Activated B cell treated with CpG ODN at 0.5 μM for 24 hours (primary cell): ENCODE results near the gene TBXAS1. TPM values are rescaled to one million over a fixed set of nuclear protein-coding genes. Genes with fewer than 3 reads are reported as not detected.
A peak's percentile ranks its signal among the peaks of the same experiment; 100 is the strongest.

Experiments
- ATAC-seq: fragments of 200-7000 bp; cut with Tn5 transposase; one replicate; pipeline ENCODE4 v1.10.0; 2021; ENCODE audit warnings: low read depth, mild to moderate bottlenecking, moderate library complexity
- CTCF ChIA-PET: fragments of 350-600 bp; sonication (Branson Sonifier 250); formaldehyde crosslinking; loops from one replicate; lab custom pipeline; 2021; ENCODE audit warnings: antibody characterized with exemption; lab: Charles Lee
- POLR2A ChIA-PET: fragments of 350-600 bp; sonication (Branson Sonifier 250); formaldehyde crosslinking; loops from one replicate; lab custom pipeline; 2021; ENCODE audit warnings: antibody characterized with exemption; lab: Charles Lee
- DNase-seq: peaks from one replicate; pipeline ENCODE4 v3.0.0; 2022
- H3K27ac Mint-ChIP-seq: one replicate; pipeline ENCODE4 v1.8.0; 2020; ENCODE audit warnings: mixed read lengths
- H3K27me3 Mint-ChIP-seq: one replicate; pipeline ENCODE4 v1.8.0; 2021; ENCODE audit warnings: mixed read lengths
- H3K36me3 Mint-ChIP-seq: one replicate; pipeline ENCODE4 v1.8.0; 2021; ENCODE audit warnings: low read depth, mixed read lengths
- H3K4me1 Mint-ChIP-seq: one replicate; pipeline ENCODE4 v1.8.0; 2021; ENCODE audit warnings: mixed read lengths
- H3K4me3 Mint-ChIP-seq: one replicate; pipeline ENCODE4 v1.8.0; 2020; ENCODE audit warnings: mild to moderate bottlenecking, mixed read lengths
- H3K9me3 Mint-ChIP-seq: one replicate; pipeline ENCODE4 v1.8.0; 2020; ENCODE audit warnings: mixed read lengths
- intact Hi-C: fragments of 100-400 bp; cut with micrococcal nuclease; formaldehyde crosslinking; loops from one replicate; pipeline ENCODE4 v1.15.1; 2024
- total RNA-seq: library from RNA; stranded (reverse); gene quantifications from 2 replicates; pipeline ENCODE4 v1.2.3, GENCODE V29; 2022
- TF ChIP-seq, protein P1 (sequence below): fragments of 200-600 bp; IDR thresholded peaks from one replicate; pipeline ENCODE4 v1.8.0; 2022; ENCODE audit warnings: antibody characterized with exemption, mild to moderate bottlenecking

Gene TBXAS1
- total RNA-seq, 1 donor from 2014 or later: 3.8 TPM

DNA sequence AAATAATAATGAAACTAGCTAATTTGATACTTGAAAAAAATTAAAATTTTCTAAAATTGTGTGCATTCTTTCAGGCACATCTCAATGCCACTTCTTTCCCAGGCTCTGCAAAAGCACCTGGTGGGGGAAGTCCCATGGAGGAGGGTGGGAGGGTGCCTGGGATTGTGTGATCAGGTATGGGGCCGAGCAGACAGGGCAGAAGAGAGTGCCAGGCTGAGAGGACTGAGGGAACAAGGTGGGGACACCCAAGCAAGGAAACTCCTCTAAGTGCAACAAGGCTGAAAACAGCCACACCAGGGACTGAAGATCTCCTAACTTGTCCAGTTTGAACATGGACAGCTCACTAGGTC, 219.9 kb downstream of the TBXAS1 start:
- Mint-ChIP-seq H3K9me3 (no peaks in the 10 kb centered on the region), H3K27ac (no peak overlapping the region), H3K4me1 (peaks cover 31% of the 10 kb centered on the region), H3K27me3 (no peaks in the 10 kb centered on the region), H3K36me3 (peaks cover 72% of the 10 kb centered on the region), H3K4me3 (no peak overlapping the region)
- POLR2A ChIA-PET: no interaction called here
- intact Hi-C loops: no loop called here
- ATAC-seq (no peak), DNase-seq (no peak)
- CTCF ChIA-PET: no interaction called here
- TF ChIP-seq, protein P1, sequence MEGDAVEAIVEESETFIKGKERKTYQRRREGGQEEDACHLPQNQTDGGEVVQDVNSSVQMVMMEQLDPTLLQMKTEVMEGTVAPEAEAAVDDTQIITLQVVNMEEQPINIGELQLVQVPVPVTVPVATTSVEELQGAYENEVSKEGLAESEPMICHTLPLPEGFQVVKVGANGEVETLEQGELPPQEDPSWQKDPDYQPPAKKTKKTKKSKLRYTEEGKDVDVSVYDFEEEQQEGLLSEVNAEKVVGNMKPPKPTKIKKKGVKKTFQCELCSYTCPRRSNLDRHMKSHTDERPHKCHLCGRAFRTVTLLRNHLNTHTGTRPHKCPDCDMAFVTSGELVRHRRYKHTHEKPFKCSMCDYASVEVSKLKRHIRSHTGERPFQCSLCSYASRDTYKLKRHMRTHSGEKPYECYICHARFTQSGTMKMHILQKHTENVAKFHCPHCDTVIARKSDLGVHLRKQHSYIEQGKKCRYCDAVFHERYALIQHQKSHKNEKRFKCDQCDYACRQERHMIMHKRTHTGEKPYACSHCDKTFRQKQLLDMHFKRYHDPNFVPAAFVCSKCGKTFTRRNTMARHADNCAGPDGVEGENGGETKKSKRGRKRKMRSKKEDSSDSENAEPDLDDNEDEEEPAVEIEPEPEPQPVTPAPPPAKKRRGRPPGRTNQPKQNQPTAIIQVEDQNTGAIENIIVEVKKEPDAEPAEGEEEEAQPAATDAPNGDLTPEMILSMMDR: no peak

DNA sequence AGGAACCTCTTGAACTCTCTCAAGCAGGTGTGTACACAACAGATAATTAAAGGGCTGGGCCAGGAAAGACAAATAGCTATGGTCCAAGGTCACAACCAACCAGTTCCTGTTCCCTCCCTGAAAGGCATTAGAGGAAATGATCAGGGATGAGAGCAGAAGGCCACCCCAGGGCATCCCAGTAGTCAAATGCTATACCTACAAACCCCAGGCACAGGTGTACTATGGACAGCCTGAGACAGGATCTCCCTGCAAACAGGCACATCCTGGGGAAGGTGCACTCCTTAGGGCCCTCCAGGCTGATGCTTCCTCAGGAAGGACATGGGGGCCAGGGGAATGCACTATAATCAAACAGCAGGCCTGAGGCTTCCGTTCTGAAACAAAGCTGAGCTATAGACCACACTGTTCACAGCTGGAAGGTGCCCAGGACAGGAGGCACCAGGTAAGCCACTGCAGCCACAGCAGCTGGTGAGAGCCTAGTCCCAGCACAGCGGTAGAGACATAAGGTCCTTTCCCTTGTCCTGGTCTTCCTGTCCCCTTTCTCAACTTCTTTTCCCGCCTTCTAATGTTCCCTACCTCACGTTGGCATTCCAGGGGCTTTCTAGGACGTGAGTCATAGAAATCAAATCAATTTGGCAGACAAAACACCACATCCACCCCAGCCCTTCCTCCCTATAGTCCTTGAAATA, 220.4 kb downstream of the TBXAS1 start:
- TF ChIP-seq, protein P1: no peak
- POLR2A ChIA-PET: no interaction called here
- DNase-seq (no peak), ATAC-seq (no peak)
- CTCF ChIA-PET: no interaction called here
- intact Hi-C loops: no loop called here
- peaks cover 67% of the 10 kb centered on the region for H3K36me3 Mint-ChIP-seq
- no peaks in the 10 kb centered on the region for H3K9me3 Mint-ChIP-seq
- no peaks in the 10 kb centered on the region for H3K27me3 Mint-ChIP-seq
- H3K4me1 Mint-ChIP-seq: peaks cover 36% of the 10 kb centered on the region
- H3K27ac Mint-ChIP-seq: no peak overlapping the region
- no peak overlapping the region for H3K4me3 Mint-ChIP-seq

DNA sequence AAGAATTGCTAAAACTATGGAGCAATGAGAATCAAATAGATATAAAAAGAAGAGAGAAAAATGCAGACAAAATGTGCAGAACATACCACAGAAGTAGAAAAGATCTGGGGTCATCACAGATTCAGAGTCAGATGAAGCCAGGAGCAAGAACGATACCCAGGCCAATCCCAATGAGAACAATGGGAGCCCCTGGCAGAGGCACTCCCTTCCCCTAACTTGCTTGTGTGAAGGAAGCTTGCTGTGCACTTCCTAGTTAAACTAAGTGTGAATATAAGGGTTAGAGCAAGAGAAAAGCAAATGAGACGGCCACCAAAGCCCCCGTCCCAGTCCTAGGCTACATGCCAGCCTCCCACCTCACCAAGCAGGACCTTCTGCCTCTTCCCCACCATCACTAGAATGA, 221.0 kb downstream of the TBXAS1 start:
- H3K27ac Mint-ChIP-seq: no peak overlapping the region
- no peak overlapping the region for H3K4me3 Mint-ChIP-seq
- no peaks in the 10 kb centered on the region for H3K27me3 Mint-ChIP-seq
- TF ChIP-seq, protein P1: no peak
- ATAC-seq (no peak), DNase-seq (no peak)
- H3K4me1 Mint-ChIP-seq: peaks cover 42% of the 10 kb centered on the region
- no peaks in the 10 kb centered on the region for H3K9me3 Mint-ChIP-seq
- CTCF ChIA-PET: no interaction called here
- H3K36me3 Mint-ChIP-seq: peaks cover 64% of the 10 kb centered on the region
- POLR2A ChIA-PET: no interaction called here
- intact Hi-C loops: no loop called here

DNA sequence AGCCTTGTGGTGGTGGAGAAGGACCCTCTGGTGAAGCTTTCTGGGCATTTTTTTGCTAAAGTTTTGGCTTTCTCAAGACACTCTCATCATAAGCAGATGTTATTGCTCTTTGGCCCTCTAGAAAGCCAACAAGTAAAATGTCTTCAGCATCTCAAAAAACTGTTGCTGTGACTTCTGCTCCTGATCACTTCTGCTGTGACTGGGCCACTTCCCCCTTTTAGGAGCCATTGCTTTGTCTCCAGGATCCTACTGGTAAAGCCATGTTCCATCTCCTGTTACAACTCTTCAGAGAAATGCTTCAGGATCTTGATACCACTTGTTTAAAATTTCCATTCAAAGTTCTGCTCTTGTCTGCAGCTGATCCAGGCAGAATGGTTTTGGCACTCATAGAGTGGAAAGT, 222.8 kb downstream of the TBXAS1 start:
- peaks cover 61% of the 10 kb centered on the region for H3K36me3 Mint-ChIP-seq
- CTCF ChIA-PET: no interaction called here
- ATAC-seq: no peak
- peaks cover 54% of the 10 kb centered on the region for H3K4me1 Mint-ChIP-seq
- no peak overlapping the region for H3K27ac Mint-ChIP-seq
- intact Hi-C loops: no loop called here
- TF ChIP-seq, protein P1: no peak
- H3K4me3 Mint-ChIP-seq: no peak overlapping the region
- no peak for DNase-seq
- POLR2A ChIA-PET: no interaction called here
- H3K27me3 Mint-ChIP-seq: no peaks in the 10 kb centered on the region
- H3K9me3 Mint-ChIP-seq: no peaks in the 10 kb centered on the region

DNA sequence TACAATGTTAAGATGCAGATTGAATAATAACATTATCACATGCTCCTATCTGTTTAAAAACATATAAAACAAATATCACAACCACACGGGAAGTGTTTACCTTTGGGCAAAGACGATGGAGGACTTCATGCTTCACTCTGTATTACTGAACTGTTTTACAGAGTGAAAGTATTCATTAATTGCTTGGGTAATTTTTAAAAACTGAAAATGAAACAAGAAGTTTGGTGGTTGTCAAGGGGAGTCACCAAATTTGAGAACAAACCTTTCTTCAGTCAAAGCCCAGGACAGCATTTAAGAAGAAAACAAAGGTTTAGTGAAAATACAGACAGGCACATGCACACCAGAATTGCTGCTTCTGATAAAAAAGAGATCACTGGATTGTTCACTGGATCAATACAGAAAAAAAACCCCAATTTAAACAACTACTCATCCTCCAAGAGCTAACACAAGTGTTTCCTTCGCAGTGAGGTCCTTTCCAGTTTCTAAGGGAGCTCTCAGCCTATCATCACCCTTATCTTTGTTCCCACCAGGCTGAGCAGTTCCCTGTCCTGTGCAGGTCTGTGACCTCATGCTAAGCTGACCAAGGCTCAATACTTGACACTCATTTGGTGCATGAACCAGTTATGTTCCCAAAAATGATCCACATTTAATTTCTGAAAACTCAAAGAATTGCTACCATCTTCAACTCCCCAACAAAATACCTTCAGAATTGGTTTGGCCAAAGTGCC, 224.9 kb downstream of the TBXAS1 start:
- DNase-seq: no peak
- Mint-ChIP-seq H3K4me3 (peak overlapping the region; percentile 29), H3K36me3 (peaks cover 63% of the 10 kb centered on the region), H3K27me3 (no peaks in the 10 kb centered on the region), H3K4me1 (peaks cover 72% of the 10 kb centered on the region), H3K27ac (peak overlapping the region; percentile 86), H3K9me3 (no peaks in the 10 kb centered on the region)
- POLR2A ChIA-PET: interaction anchor here (0.6 to 1.7 kb wide), 3 partner anchors 9 to 617 kb away, joined by 4 to 6 read pairs (median 5); partner anchors contain the start of genes KDM7A and PARP12
- CTCF ChIA-PET: no interaction called here
- intact Hi-C loops: loop anchor here (1.0 kb wide), 2 partner anchors 8 to 250 kb away; partner anchors contain the start of gene PARP12
- peak; percentile 81 for ATAC-seq
- TF ChIP-seq, protein P1: no peak
